ENCODE measurements around the gene AP5Z1.
A peak's percentile ranks its signal among the peaks of the same experiment; 100 is the strongest.

AP5Z1 gene

GRCh38 chr7:4823441-4824119 lies 48.2 kb downstream of the AP5Z1 start:
- no peak for TF ChIP-seq CTCF (conservative IDR thresholded peaks at IDR 0.05; ENCODE audit: low read depth)
- ChIA-PET CTCF (interaction anchor here (0.5 kb wide), 1 partner anchor 14 kb away, joined by 3 read pairs; no protein-coding TSS in a partner anchor), POLR2A (ENCODE audit: low non-redundant PET) (no interaction called here)
- no peak for DNase-seq (ENCODE audit: low spot score)
- H3K27ac ChIP-seq, result no peak overlapping the region

- ChIA-PET POLR2A (ENCODE audit: low non-redundant PET) (no interaction called here), CTCF (interaction anchor here (0.6 kb wide), 1 partner anchor 276 kb away, joined by 4 read pairs; no protein-coding TSS in a partner anchor)
- no peak for DNase-seq (ENCODE audit: low spot score)
- H3K27ac ChIP-seq, result no peak overlapping the region
- TF ChIP-seq CTCF (conservative IDR thresholded peaks at IDR 0.05; ENCODE audit: low read depth), result no peak
Observed at GRCh38 chr7:4824120-4824775, 48.8 kb downstream of the AP5Z1 start.

DNA sequence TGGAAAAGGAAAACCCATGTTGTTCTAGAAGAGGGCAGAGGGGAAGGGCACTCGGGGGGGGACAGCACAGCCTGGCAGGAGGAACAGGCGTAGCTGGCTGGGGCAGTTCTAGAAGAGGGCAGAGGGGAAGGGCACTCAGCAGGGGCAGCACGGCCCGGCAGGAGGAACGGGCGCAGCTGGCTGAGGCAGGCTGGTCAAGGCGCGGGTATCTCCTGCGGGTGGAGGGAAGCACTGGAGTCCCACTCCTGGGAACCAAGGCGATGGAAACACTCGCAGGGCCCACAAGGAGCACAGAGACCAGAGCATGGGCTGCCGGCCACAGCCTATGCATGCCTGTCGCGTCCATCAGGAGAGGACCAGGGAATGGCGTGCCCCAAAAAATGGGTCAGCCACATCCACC lies 49.7 kb downstream of the AP5Z1 start:
- no peak for DNase-seq (ENCODE audit: low spot score)
- ChIA-PET CTCF (interaction anchor here (0.6 kb wide), 1 partner anchor 34 kb away, joined by 4 read pairs; no protein-coding TSS in a partner anchor), POLR2A (ENCODE audit: low non-redundant PET) (no interaction called here)
- no peak for TF ChIP-seq CTCF (conservative IDR thresholded peaks at IDR 0.05; ENCODE audit: low read depth)
- H3K27ac ChIP-seq, result no peak overlapping the region

DNA sequence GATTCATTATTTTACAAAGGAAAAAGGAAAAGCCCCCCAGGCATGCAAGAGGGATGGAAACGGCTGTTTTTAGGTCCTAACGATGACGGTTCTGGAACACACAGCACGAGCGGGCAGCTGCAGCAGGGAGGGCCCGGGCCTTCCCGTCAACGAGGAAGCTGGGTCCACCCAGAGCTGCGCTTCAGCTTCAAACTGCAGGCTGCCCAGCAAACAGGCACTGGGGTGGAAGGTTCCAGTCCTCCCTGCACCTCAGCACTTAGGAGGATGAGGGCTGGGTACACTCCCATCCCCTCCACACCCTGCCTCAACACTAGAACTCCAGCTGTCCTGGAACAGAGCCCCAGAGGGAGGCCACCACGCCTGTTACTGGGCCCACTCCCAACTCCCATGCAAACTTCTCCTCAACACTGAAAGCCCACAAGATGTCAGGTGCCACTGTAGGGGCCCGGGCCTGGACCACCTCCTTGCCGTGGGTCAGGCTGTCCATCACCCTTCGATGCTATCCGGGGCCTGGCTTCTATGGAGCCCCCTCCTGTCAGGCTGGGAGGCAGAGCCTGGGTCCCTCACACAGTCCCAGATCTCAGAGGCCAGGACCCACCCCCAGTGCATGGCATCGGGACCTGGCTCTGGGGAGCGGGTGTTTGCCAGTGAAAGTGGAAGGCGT lies 53.4 kb downstream of the AP5Z1 start:
- no peak overlapping the region for H3K27ac ChIP-seq
- ChIA-PET POLR2A (ENCODE audit: low non-redundant PET) (no interaction called here), CTCF (interaction anchor here (1.0 kb wide), 1 partner anchor 12 kb away, joined by 6 read pairs; no protein-coding TSS in a partner anchor)
- DNase-seq (ENCODE audit: low spot score), result no peak
- TF ChIP-seq CTCF (conservative IDR thresholded peaks at IDR 0.05; ENCODE audit: low read depth), result no peak

GRCh38 chr7:4830176-4830575 lies 54.8 kb downstream of the AP5Z1 start:
- H3K27ac ChIP-seq, result no peak overlapping the region
- POLR2A ChIA-PET (ENCODE audit: low non-redundant PET), result no interaction called here

More at GRCh38 chr7:4830176-4830575, 54.8 kb downstream of the AP5Z1 start:
- CTCF ChIA-PET, result interaction anchor here (0.6 to 1.1 kb wide), 7 partner anchors 18 to 647 kb away, joined by 3 to 4 read pairs (median 4); no protein-coding TSS in a partner anchor
- no peak for DNase-seq (ENCODE audit: low spot score)
- peak; percentile 33 for TF ChIP-seq CTCF (conservative IDR thresholded peaks at IDR 0.05; ENCODE audit: low read depth)
